ENCODE measurements around the gene CELA3A.

DNA sequence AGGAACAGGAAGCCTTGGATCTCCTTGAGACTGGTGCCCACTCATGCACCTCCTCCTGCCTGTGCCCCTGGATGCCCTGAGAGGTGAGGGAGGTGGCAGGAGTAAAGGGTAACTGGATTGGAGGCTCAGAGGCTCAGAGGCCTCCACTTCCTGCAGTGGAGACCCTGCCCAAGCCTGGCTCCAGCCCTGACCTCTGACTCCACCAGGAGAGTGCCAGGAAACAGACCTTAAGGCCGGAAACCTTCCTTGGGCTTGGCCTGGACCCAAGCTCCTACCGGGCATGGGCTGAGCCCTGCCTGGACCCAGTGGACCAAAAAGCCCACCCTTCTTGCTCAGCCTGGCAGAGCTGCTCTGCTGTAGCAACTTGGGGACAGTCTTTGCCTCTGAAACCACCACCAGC lies 39.7 kb upstream of the CELA3A start:
- TF ChIP-seq CHD2 (IDR thresholded peaks at IDR 0.05; ENCODE audit: borderline replicate concordance, low read depth, low read length) (no peak), ZSCAN29 (IDR thresholded peaks at IDR 0.05) (no peak), REST (IDR thresholded peaks at IDR 0.05; ENCODE audit: low read depth, low read length) (no peak), TAF1 (IDR thresholded peaks at IDR 0.05; ENCODE audit: borderline replicate concordance, low read depth, low read length) (no peak), POLR2A (IDR thresholded peaks at IDR 0.05; ENCODE audit: low read depth, low read length) (no peak), GABPA (IDR thresholded peaks at IDR 0.05; ENCODE audit: low read depth) (no peak), NFIC (IDR thresholded peaks at IDR 0.05; ENCODE audit: low read depth, low read length) (no peak), CTCF (IDR thresholded peaks at IDR 0.05 in 2 of 3, conservative IDR thresholded peaks at IDR 0.05 in 1 of 3; ENCODE audit: control insufficient read depth in 2 of 3, extremely low read depth in 1 of 3, insufficient read depth in 1 of 3, low read depth in 3 of 3, low read length in 3 of 3) (no peak), SP1 (IDR thresholded peaks at IDR 0.05; ENCODE audit: low read depth, low read length) (no peak), FOXM1 (IDR thresholded peaks at IDR 0.05; ENCODE audit: low read depth, low read length) (no peak), NKRF (conservative IDR thresholded peaks at IDR 0.05) (no peak), RFX5 (IDR thresholded peaks at IDR 0.05; ENCODE audit: low read depth, low read length) (no peak), RCOR1 (conservative IDR thresholded peaks at IDR 0.05; ENCODE audit: low read depth, low read length) (no peak)
- TF ChIP-seq, protein P1, sequence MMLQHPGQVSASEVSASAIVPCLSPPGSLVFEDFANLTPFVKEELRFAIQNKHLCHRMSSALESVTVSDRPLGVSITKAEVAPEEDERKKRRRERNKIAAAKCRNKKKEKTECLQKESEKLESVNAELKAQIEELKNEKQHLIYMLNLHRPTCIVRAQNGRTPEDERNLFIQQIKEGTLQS (IDR thresholded peaks at IDR 0.05; ENCODE audit: borderline replicate concordance, extremely low read depth, low read depth, low read length), result no peak

Measured in GM12878 (cell line).